ENCODE data around the gene MPI.

The MPI gene

DNA sequence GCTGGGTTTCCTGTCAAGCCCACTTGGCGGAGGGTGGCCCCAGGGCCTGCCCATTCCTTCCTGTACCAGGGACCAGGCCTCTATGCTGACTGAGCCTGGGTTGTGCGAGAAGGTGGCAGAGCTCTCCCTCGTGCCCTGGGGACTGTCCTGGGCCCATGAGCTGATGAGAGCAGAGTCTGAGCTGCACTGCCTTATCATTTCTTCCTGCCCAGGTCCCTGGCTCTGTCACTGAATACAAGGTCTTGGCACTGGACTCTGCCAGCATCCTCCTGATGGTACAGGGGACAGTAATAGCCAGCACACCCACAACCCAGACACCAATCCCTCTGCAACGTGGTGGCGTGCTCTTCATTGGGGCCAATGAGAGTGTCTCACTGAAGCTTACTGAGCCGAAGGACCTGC is 7.5 kb downstream of the MPI start:
- no peak for DNase-seq (ENCODE audit: low read depth, low spot score)
- ChIA-PET CTCF (interaction anchor here (0.8 to 9.3 kb wide), 2 partner anchors 6 to 96 kb away, joined by 4 to 134 read pairs; partner anchors contain the start of gene FAM219B), POLR2A (interaction anchor here (0.6 to 1.6 kb wide), 5 partner anchors 8 to 126 kb away, joined by 3 to 11 read pairs (median 3); partner anchors contain the start of genes FAM219B, MPI and PPCDC)
- TF ChIP-seq, protein P1, sequence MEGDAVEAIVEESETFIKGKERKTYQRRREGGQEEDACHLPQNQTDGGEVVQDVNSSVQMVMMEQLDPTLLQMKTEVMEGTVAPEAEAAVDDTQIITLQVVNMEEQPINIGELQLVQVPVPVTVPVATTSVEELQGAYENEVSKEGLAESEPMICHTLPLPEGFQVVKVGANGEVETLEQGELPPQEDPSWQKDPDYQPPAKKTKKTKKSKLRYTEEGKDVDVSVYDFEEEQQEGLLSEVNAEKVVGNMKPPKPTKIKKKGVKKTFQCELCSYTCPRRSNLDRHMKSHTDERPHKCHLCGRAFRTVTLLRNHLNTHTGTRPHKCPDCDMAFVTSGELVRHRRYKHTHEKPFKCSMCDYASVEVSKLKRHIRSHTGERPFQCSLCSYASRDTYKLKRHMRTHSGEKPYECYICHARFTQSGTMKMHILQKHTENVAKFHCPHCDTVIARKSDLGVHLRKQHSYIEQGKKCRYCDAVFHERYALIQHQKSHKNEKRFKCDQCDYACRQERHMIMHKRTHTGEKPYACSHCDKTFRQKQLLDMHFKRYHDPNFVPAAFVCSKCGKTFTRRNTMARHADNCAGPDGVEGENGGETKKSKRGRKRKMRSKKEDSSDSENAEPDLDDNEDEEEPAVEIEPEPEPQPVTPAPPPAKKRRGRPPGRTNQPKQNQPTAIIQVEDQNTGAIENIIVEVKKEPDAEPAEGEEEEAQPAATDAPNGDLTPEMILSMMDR (IDR thresholded peaks at IDR 0.05; ENCODE audit: insufficient read depth, low read length, missing control alignments), result no peak
- H3K4me3 ChIP-seq (ENCODE audit: low read depth, low read length), result no peak overlapping the region

GRCh38 chr15:74901612-74902063 is 11.8 kb downstream of the MPI start:
- CTCF ChIA-PET, result interaction anchor here (0.7 to 8.8 kb wide), 47 partner anchors 9 to 352 kb away, joined by 3 to 134 read pairs (median 7); partner anchors contain the start of genes CSK, MPI, SCAMP2 and ULK3
- POLR2A ChIA-PET, result interaction anchor here (1.1 to 1.4 kb wide), 2 partner anchors 12 to 16 kb away, joined by 3 to 10 read pairs; partner anchors contain the start of gene MPI
- H3K4me3 ChIP-seq (ENCODE audit: low read depth, low read length), result no peak overlapping the region
- no peak for DNase-seq (ENCODE audit: low read depth, low spot score)
- TF ChIP-seq, protein P1 (IDR thresholded peaks at IDR 0.05; ENCODE audit: insufficient read depth, low read length, missing control alignments), result peak; percentile 62

DNA sequence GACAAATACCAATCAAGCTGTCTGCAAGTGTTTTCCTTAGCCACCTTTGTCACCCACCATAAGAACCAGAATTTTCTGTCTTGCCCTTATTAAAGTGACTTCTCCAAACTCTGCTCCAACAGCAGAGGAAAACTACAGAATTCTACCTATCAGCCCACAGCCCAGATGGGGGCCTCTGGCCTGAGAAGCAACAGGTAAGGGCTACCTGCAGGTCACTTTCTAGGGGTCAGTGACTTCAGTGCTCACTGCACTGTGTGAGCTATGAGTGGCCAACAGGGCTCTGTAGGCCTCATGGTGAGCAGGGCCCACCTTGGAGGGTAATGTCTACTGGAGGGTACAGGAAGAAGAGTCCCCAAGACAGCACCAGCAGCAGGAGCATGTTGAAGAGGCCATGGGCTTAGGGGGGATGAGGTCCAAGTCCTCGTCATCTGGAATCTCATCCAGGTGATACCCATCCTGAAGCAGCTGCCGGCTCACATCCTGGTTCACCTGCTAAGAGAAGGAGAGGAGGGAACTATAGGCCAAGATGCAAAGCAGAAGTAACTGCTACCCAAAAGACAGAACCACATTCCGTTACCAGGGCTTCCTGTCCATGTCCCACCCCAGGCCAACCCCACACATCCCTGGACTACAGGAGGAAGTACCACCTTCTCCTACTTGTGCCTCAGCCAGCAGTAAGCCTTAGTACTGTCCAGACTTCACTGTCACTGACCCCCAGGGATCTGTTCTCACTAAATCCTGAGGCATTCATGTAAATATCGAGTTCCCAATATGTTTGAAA is 12.6 kb downstream of the MPI start:
- DNase-seq (ENCODE audit: low read depth, low spot score), result no peak
- no peak overlapping the region for H3K4me3 ChIP-seq (ENCODE audit: low read depth, low read length)
- TF ChIP-seq, protein P1 (IDR thresholded peaks at IDR 0.05; ENCODE audit: insufficient read depth, low read length, missing control alignments), result no peak
- CTCF ChIA-PET, result interaction anchor here (0.9 to 8.8 kb wide), 43 partner anchors 10 to 531 kb away, joined by 3 to 134 read pairs (median 8); partner anchors contain the start of genes CSK, MPI, SCAMP2 and ULK3
- POLR2A ChIA-PET, result interaction anchor here (1.1 to 1.4 kb wide), 2 partner anchors 13 to 17 kb away, joined by 3 to 10 read pairs; partner anchors contain the start of gene MPI

DNA sequence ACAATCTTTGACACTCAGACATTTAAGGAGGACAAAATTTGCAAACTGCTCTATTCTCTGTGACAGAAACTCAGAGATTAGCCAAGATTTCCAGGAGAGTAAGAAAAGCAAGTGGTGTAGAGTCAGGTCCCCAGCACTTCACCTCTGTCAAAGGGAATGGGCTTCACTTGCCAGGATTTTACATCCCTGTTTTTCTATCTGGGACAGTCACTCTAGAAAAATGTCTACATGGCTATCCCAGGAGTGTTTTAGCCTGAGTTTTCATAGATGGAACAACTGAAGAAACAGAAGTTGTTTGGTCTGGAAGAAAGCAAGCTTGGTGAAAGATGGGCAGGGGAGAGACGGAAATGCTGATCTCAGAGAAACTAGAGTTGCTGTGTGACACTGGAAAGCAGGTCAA is 13.8 kb downstream of the MPI start:
- TF ChIP-seq, protein P1 (IDR thresholded peaks at IDR 0.05; ENCODE audit: insufficient read depth, low read length, missing control alignments), result no peak
- POLR2A ChIA-PET, result no interaction called here
- CTCF ChIA-PET, result interaction anchor here (0.7 to 8.8 kb wide), 11 partner anchors 9 to 300 kb away, joined by 3 to 134 read pairs (median 6); partner anchors contain the start of genes MPI and ULK3

DNA sequence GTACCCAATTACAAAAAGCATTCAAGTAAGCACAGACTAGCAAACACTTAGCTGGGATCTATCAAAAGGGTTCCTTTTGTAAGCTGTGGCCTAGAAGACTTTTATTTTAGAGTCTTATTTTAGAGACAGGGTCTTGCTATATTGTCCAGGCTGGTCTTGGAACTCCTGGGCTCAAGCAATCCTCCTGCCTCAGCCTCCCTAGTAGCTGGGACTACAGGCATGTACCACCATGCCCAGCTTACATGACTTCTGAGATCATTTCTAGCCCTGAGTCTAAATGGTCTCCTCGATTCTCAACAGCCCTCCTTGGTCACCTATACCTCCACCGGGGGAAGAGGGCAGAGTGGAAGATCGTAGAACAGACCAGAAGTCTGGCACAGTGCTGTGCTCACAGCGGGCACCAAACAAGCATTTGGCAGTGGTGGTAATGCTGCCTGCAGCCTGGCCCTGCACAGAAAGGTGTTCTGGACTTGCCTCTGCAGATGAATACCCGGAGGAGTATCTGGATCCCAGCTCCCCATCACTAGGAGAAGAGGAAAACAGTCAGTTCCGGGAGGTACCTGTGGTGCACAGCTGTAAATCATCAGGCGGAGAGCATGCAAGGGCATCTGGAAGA is 14.5 kb downstream of the MPI start:
- no peak for DNase-seq (ENCODE audit: low read depth, low spot score)
- POLR2A ChIA-PET, result no interaction called here
- CTCF ChIA-PET, result interaction anchor here (0.7 to 8.8 kb wide), 10 partner anchors 9 to 300 kb away, joined by 3 to 134 read pairs (median 5); partner anchors contain the start of genes MPI and ULK3
- TF ChIP-seq, protein P1 (IDR thresholded peaks at IDR 0.05; ENCODE audit: insufficient read depth, low read length, missing control alignments), result no peak
- H3K4me3 ChIP-seq (ENCODE audit: low read depth, low read length), result no peak overlapping the region

More for the DNA sequence above, 13.8 kb downstream of the MPI start:
- DNase-seq (ENCODE audit: low read depth, low spot score), result no peak
- H3K4me3 ChIP-seq (ENCODE audit: low read depth, low read length), result no peak overlapping the region

Measured in AG04449 (cell line).